Omental fat pad (tissue), 4 donors: ENCODE data around the gene OR4F16. TPM values are rescaled to one million over a fixed set of nuclear protein-coding genes. Genes with fewer than 3 reads are reported as not detected.
"Not testable (repeated sequence)": the region's sequence is repeated elsewhere in the genome, so short reads cannot be mapped to it uniquely, and the experiment has no call there.

Source experiments
- ATAC-seq: fragments of 150-250 bp; one replicate; pipeline ENCODE4 v1.9.1; 2016; ENCODE audit warnings: mild to moderate bottlenecking, moderate library complexity; ENCODE audit not compliant: low FRiP score
- DNase-seq: peaks from one replicate; pipeline ENCODE4 v3.0.0-alpha.2; 2019; ENCODE audit warnings: low spot score
- total RNA-seq, 4 donors: library from RNA; depleted of rRNA; stranded (reverse); fragments of >200 nt; gene quantifications; one replicate each; pipeline ENCODE4 v1.1.0, GENCODE V29; 2016

The OR4F16 gene
- not detected for total RNA-seq

- DNase-seq, ATAC-seq: not testable (repeated sequence)
These were observed at the start of gene OR4F16 for GRCh38 chr1:686554-686953. Gene OR4F16, minus strand, starts transcription at chr1:686654. Its CDS starts 0 bp downstream, at chr1:686654.

- not testable (repeated sequence) for DNase-seq, ATAC-seq
These were observed 47.2 kb upstream of the OR4F16 start for GRCh38 chr1:733649-734048.

GRCh38 chr1:727040-727439 lies 40.6 kb upstream of the OR4F16 start:
- DNase-seq, ATAC-seq: not testable (repeated sequence)

Other genes with a start within 250 kb of the OR4F16 start
- gene OR4F29, start 235.0 kb downstream of the OR4F16 start, total RNA-seq = not detected
- 1 to 10 TPM in 3 of 4 donors, under 1 TPM in 1; 0.96 to 7.7 (median 1.3) TPM for gene SAMD11, start 237.3 kb upstream of the OR4F16 start, total RNA-seq